ENCODE results near the gene DVL3. TPM values are rescaled to one million over a fixed set of nuclear protein-coding genes. Genes with fewer than 3 reads are reported as not detected.

Gene DVL3
- total RNA-seq, 1 donor from 2014 or later: 103 TPM

- no peak for DNase-seq (ENCODE audit: low spot score)
- no peak overlapping the region for H3K4me3 Mint-ChIP-seq (ENCODE audit: unreplicated experiment)
- TF ChIP-seq, protein P1, sequence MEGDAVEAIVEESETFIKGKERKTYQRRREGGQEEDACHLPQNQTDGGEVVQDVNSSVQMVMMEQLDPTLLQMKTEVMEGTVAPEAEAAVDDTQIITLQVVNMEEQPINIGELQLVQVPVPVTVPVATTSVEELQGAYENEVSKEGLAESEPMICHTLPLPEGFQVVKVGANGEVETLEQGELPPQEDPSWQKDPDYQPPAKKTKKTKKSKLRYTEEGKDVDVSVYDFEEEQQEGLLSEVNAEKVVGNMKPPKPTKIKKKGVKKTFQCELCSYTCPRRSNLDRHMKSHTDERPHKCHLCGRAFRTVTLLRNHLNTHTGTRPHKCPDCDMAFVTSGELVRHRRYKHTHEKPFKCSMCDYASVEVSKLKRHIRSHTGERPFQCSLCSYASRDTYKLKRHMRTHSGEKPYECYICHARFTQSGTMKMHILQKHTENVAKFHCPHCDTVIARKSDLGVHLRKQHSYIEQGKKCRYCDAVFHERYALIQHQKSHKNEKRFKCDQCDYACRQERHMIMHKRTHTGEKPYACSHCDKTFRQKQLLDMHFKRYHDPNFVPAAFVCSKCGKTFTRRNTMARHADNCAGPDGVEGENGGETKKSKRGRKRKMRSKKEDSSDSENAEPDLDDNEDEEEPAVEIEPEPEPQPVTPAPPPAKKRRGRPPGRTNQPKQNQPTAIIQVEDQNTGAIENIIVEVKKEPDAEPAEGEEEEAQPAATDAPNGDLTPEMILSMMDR (IDR thresholded peaks at IDR 0.05; ENCODE audit: unreplicated experiment): no peak
- no peaks in the 10 kb centered on the region for H3K9me3 Mint-ChIP-seq (ENCODE audit: unreplicated experiment)
- no peaks in the 10 kb centered on the region for H3K36me3 Mint-ChIP-seq (ENCODE audit: low read depth, unreplicated experiment)
- H3K4me1 Mint-ChIP-seq (ENCODE audit: unreplicated experiment): peaks cover 11% of the 10 kb centered on the region
- no peak overlapping the region for H3K27ac Mint-ChIP-seq (ENCODE audit: unreplicated experiment)
- peaks cover 1% of the 10 kb centered on the region for H3K27me3 Mint-ChIP-seq (ENCODE audit: unreplicated experiment)
Observed at GRCh38 chr3:184211297-184211696, 56.1 kb downstream of the DVL3 start.

- peaks cover 1% of the 10 kb centered on the region for H3K27me3 Mint-ChIP-seq (ENCODE audit: unreplicated experiment)
- H3K4me3 Mint-ChIP-seq (ENCODE audit: unreplicated experiment): no peak overlapping the region
- H3K27ac Mint-ChIP-seq (ENCODE audit: unreplicated experiment): no peak overlapping the region
- DNase-seq (ENCODE audit: low spot score): no peak
- H3K9me3 Mint-ChIP-seq (ENCODE audit: unreplicated experiment): no peaks in the 10 kb centered on the region
- peaks cover 11% of the 10 kb centered on the region for H3K4me1 Mint-ChIP-seq (ENCODE audit: unreplicated experiment)
- H3K36me3 Mint-ChIP-seq (ENCODE audit: low read depth, unreplicated experiment): no peaks in the 10 kb centered on the region
- TF ChIP-seq, protein P1 (IDR thresholded peaks at IDR 0.05; ENCODE audit: unreplicated experiment): no peak
Observed at GRCh38 chr3:184211718-184212117, 56.5 kb downstream of the DVL3 start.

GRCh38 chr3:184218814-184219213 is 63.6 kb downstream of the DVL3 start:
- Mint-ChIP-seq H3K4me1 (ENCODE audit: unreplicated experiment) (peaks cover 11% of the 10 kb centered on the region), H3K36me3 (ENCODE audit: low read depth, unreplicated experiment) (no peaks in the 10 kb centered on the region), H3K27me3 (ENCODE audit: unreplicated experiment) (peaks cover 4% of the 10 kb centered on the region), H3K4me3 (ENCODE audit: unreplicated experiment) (no peak overlapping the region), H3K9me3 (ENCODE audit: unreplicated experiment) (no peaks in the 10 kb centered on the region), H3K27ac (ENCODE audit: unreplicated experiment) (peak overlapping the region; percentile 30)
- TF ChIP-seq, protein P1 (IDR thresholded peaks at IDR 0.05; ENCODE audit: unreplicated experiment): no peak
- no peak for DNase-seq (ENCODE audit: low spot score)

DNA sequence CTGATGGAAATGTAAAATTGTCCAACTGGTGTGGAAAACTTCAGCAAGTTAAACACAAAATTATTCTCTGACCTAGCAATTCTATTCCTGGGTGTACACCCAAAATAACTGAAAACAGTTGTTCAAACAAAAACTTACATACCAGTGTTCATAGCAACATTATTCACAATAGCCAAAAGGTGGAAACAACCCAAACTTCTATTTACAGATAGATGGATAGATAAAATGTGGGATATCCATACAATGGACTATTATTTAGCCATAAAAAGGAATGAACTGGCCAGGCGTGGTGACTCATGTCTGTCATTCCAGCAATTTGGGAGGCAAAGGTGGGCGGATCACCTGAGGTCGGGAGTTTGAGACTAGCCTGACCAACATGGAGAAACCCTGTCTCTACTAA is 67.3 kb downstream of the DVL3 start:
- Mint-ChIP-seq H3K4me1 (ENCODE audit: unreplicated experiment) (no peaks in the 10 kb centered on the region), H3K27ac (ENCODE audit: unreplicated experiment) (no peak overlapping the region), H3K4me3 (ENCODE audit: unreplicated experiment) (no peak overlapping the region), H3K36me3 (ENCODE audit: low read depth, unreplicated experiment) (no peaks in the 10 kb centered on the region), H3K27me3 (ENCODE audit: unreplicated experiment) (peaks cover 2% of the 10 kb centered on the region), H3K9me3 (ENCODE audit: unreplicated experiment) (no peaks in the 10 kb centered on the region)
- no peak for DNase-seq (ENCODE audit: low spot score)
- TF ChIP-seq, protein P1 (IDR thresholded peaks at IDR 0.05; ENCODE audit: unreplicated experiment): no peak

Other genes with a start within 250 kb of the DVL3 start
- gene ABCC5, start 137.5 kb upstream of the DVL3 start, total RNA-seq (ENCODE audit: unreplicated experiment): 45.9 TPM
- not detected for gene HTR3D, start 123.6 kb upstream of the DVL3 start, total RNA-seq (ENCODE audit: unreplicated experiment)
- gene HTR3C, start 102.3 kb upstream of the DVL3 start, total RNA-seq (ENCODE audit: unreplicated experiment): not detected
- not detected for gene HTR3E, start 58.3 kb upstream of the DVL3 start, total RNA-seq (ENCODE audit: unreplicated experiment)
- 37.0 TPM for gene EIF2B5, start 20.0 kb upstream of the DVL3 start, total RNA-seq (ENCODE audit: unreplicated experiment)
- gene AP2M1, start 19.5 kb downstream of the DVL3 start, total RNA-seq (ENCODE audit: unreplicated experiment): 401 TPM
- 68.1 TPM for gene ABCF3, start 30.8 kb downstream of the DVL3 start, total RNA-seq (ENCODE audit: unreplicated experiment)
- gene VWA5B2, start 74.2 kb downstream of the DVL3 start, total RNA-seq (ENCODE audit: unreplicated experiment): 1.1 TPM
- gene ALG3, start 93.6 kb downstream of the DVL3 start, total RNA-seq (ENCODE audit: unreplicated experiment): 38.6 TPM
- gene EEF1AKMT4, start 94.3 kb downstream of the DVL3 start, total RNA-seq (ENCODE audit: unreplicated experiment): 5.7 TPM
- not detected for gene CAMK2N2, start 106.2 kb downstream of the DVL3 start, total RNA-seq (ENCODE audit: unreplicated experiment)
- not detected for gene ECE2, start 120.6 kb downstream of the DVL3 start, total RNA-seq (ENCODE audit: unreplicated experiment)
- gene PSMD2, start 143.9 kb downstream of the DVL3 start, total RNA-seq (ENCODE audit: unreplicated experiment): 292 TPM
- gene EIF4G1, start 159.2 kb downstream of the DVL3 start, total RNA-seq (ENCODE audit: unreplicated experiment): 390 TPM
- gene FAM131A, start 182.2 kb downstream of the DVL3 start, total RNA-seq (ENCODE audit: unreplicated experiment): 15.8 TPM
- gene CLCN2, start 206.2 kb downstream of the DVL3 start, total RNA-seq (ENCODE audit: unreplicated experiment): 6.3 TPM
- gene POLR2H, start 206.3 kb downstream of the DVL3 start, total RNA-seq (ENCODE audit: unreplicated experiment): 56.1 TPM
- 0.28 TPM for gene THPO, start 222.8 kb downstream of the DVL3 start, total RNA-seq (ENCODE audit: unreplicated experiment)
- 2.4 TPM for gene CHRD, start 224.7 kb downstream of the DVL3 start, total RNA-seq (ENCODE audit: unreplicated experiment)